Stimulated activated CD8-positive, alpha-beta memory T cell treated with anti-CD3 and anti-CD28 coated beads, Interleukin-15, amount 100 ng/mL, for 48 hours (primary cell): Measurements from ENCODE around the gene CNTNAP1.
"Not testable (repeated sequence)": the region's sequence is repeated elsewhere in the genome, so short reads cannot be mapped to it uniquely, and the experiment has no call there.

ENCODE experiments used
- DNase-seq, 2 donors: peaks; one replicate each; pipeline ENCODE4 v3.0.0-alpha.2; 2020; ENCODE audit warnings: low read depth in 2 of 2

CNTNAP1 gene

DNA sequence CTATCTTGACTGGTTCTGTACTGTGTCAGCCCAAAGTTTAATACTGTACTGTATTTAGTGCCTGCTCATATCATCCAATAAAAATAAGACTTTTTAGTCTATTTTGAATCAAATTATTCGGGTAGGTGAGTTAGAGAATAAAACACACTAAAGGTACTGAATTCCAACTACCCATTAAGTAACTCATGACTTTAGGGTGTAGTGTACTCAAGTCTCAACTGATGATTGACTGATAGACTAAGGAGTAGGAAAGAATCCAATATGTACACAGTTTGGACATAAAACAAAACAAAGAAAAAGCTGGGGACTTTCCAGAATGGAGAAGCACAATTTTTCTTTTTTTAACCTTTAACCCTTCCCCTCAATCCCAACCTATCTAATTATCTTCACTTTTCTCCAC is 58.4 kb downstream of the CNTNAP1 start:
- DNase-seq, result no peak

DNA sequence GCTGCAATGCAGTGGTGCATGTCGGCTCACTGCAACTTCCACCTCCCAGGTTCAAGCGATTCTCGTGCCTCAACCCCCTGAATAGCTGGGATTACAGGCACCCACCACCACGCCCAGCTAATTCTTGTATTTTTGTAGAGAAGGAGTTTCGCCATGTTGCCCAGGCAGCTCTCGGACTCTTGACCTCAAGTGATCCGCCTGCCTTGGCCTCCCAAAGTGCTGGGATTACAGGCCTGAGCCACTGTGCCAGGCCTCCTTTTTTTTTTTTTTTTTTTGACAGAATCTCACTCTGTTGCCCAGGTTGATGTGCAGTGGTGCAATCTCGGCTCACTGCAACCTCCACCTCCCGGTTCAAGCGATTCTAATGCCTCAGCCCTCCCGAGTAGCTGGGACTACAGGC is 60.6 kb downstream of the CNTNAP1 start:
- not testable (repeated sequence) for DNase-seq

GRCh38 chr17:42743595-42744282 is 61.4 kb downstream of the CNTNAP1 start:
- DNase-seq, result no peak

GRCh38 chr17:42744283-42744805 is 62.0 kb downstream of the CNTNAP1 start:
- DNase-seq, result peak; percentile 59 to 60

DNA sequence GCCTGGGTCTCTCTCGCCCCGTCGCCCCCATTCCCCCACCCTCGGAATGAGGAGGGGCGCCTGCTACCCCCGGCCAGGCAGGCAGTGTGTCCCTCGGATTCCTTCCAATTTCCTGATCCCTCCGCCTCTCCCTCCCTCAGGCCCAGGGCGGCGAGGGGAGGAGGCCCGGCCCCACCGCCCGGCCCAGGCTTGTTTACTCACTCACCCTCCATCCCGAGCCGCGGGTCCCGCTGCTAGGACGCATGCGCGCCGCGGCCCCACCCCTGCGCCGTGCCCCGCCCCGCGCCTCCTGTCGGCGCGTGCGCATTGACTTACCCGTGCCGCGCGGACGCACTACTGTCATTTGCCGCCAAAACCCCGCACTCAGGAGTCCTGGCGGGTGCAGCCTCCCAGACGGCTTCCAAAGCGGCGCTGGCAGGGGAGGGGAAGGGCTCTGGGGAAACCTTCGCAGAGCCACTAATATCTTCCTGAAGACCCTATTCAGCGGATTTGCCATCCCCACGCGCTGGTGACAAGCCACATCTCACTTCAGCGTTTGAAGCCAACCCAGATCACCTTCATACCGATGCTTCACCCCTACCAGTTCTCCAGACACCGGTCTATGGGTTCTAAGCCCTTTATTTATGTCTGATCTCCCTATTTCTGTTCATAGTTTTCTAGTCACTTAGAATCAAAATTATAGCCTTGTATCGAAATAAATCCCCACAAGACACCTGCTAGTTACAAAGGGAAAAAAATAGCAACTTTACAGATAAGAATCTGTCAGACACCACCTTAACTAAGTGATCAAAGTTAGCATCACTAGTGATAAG is 62.7 kb downstream of the CNTNAP1 start, which contains the start of gene EZH1:
TSS of gene EZH1 (minus strand) at position 235 of the 812 bp plus-strand sequence. CDS start 16,099 bp downstream, outside the sequence.
- DNase-seq, result peak; percentile 89 to 91

GRCh38 chr17:42748202-42748907 is 66.0 kb downstream of the CNTNAP1 start:
- no peak for DNase-seq

GRCh38 chr17:42748908-42749798 is 66.8 kb downstream of the CNTNAP1 start:
- no peak for DNase-seq
